Retinal pigment epithelial cell (primary cell): ENCODE data around the gene BRINP2.

Experiments
- DNase-seq: peaks from one replicate; pipeline ENCODE4 v3.0.0-alpha.2; 2010; ENCODE audit warnings: low read depth
- H3K4me3 ChIP-seq: 2 replicates; pipeline ENCODE4 v1.5.1; 2011; ENCODE audit warnings: mild to moderate bottlenecking, low read length, control low read depth, moderate library complexity
- TF ChIP-seq, protein P1 (sequence below): conservative IDR thresholded peaks from 2 replicates; pipeline ENCODE4 v1.5.1; 2011; ENCODE audit warnings: low read depth, low read length, control low read depth, inconsistent platforms

The BRINP2 gene

GRCh38 chr1:177206831-177207355 is 36.1 kb downstream of the BRINP2 start:
- TF ChIP-seq, protein P1, sequence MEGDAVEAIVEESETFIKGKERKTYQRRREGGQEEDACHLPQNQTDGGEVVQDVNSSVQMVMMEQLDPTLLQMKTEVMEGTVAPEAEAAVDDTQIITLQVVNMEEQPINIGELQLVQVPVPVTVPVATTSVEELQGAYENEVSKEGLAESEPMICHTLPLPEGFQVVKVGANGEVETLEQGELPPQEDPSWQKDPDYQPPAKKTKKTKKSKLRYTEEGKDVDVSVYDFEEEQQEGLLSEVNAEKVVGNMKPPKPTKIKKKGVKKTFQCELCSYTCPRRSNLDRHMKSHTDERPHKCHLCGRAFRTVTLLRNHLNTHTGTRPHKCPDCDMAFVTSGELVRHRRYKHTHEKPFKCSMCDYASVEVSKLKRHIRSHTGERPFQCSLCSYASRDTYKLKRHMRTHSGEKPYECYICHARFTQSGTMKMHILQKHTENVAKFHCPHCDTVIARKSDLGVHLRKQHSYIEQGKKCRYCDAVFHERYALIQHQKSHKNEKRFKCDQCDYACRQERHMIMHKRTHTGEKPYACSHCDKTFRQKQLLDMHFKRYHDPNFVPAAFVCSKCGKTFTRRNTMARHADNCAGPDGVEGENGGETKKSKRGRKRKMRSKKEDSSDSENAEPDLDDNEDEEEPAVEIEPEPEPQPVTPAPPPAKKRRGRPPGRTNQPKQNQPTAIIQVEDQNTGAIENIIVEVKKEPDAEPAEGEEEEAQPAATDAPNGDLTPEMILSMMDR = no peak
- no peak for DNase-seq
- no peak overlapping the region for H3K4me3 ChIP-seq

GRCh38 chr1:177208920-177209319 is 38.2 kb downstream of the BRINP2 start:
- DNase-seq = no peak
- TF ChIP-seq, protein P1 = no peak
- no peak overlapping the region for H3K4me3 ChIP-seq

- TF ChIP-seq, protein P1 = no peak
- no peak overlapping the region for H3K4me3 ChIP-seq
- peak; percentile 90 for DNase-seq
Observed at GRCh38 chr1:177209357-177209756, 38.6 kb downstream of the BRINP2 start.

GRCh38 chr1:177210071-177210470 is 39.3 kb downstream of the BRINP2 start:
- TF ChIP-seq, protein P1 = no peak
- no peak for DNase-seq
- no peak overlapping the region for H3K4me3 ChIP-seq

GRCh38 chr1:177211231-177211630 is 40.5 kb downstream of the BRINP2 start:
- TF ChIP-seq, protein P1 = no peak
- no peak for DNase-seq
- H3K4me3 ChIP-seq = no peak overlapping the region

- H3K4me3 ChIP-seq = no peak overlapping the region
- TF ChIP-seq, protein P1 = no peak
- DNase-seq = no peak
Observed at GRCh38 chr1:177216587-177217202, 45.9 kb downstream of the BRINP2 start.
